NCI-H2171 (cell line): ENCODE data around the gene PPM1A.

Source experiments
- DNase-seq: peaks from one replicate; lab custom pipeline; 2025; lab: John Stamatoyannopoulos, UW

Gene PPM1A

DNA sequence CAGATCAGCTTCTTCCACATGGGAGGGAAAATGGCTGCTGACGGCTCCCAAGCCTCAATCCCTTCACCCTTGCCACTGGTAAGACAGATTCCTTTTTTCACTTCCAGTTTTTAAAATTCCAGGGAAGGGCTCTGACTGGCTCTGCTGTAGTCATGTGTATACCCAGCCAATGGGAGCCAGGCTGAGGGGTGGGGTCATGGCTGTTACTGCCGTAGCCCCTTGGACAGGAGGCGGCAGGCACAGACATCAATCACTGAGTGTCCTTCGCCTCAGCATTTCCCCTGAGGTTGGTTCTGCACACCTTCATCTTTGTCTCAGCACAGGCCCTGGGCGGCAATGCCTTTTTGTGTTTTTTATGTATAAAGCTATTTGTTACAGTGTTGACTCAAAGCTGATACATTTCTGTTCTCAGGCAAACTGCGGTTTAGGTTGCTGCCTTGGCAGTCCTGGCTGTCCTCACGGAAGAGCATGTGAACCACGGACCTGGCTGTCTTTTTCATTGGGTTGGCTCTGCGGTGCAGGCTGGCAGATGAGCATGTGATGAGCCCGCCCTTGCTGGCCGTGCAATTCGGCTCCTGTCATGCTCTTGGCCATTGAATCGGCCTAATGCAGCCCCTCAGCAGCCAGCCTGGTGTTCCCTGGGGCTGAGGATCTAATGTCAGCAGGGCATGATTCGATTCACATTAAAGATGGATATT lies 74.3 kb downstream of the PPM1A start:
- DNase-seq = no peak

DNA sequence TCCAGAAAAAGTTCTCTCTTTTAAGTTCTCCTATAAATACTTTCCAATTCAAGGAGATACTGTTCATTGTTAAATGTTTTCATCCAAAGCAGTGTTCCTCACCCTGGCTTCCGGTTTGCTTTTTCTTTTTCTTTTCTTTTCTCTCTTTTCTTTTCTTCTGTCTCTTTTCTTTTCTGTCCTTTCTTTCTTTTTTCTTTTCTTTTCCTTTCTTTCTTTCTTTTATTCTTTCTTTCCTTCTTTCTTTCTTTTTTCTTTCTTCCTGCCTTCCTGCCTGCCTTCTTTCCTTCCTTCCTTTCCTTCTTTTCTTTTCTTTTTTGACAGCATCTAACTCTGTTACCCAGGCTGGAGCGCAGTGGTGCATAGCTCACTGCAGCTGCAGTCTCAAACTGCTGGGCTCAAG lies 75.8 kb downstream of the PPM1A start:
- no peak for DNase-seq

DNA sequence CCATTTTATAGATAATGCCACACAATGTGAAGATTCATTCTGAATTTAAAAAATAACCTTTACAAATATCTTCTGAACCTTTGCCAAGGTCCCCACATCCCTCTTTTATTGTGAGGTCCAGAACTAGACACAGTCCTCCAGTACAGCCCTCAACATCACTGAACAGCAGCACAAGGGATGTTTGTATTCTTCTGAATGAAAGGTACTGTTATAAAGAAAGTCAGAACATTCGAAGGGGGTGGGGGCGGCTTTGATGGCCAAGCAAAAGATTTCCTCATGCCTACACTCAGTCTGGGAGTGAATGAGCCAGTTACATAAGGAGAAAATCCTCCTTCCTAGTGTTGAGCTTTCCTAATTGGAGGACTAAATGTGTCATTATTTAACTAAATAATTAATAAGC lies 77.3 kb downstream of the PPM1A start:
- DNase-seq = no peak

DNA sequence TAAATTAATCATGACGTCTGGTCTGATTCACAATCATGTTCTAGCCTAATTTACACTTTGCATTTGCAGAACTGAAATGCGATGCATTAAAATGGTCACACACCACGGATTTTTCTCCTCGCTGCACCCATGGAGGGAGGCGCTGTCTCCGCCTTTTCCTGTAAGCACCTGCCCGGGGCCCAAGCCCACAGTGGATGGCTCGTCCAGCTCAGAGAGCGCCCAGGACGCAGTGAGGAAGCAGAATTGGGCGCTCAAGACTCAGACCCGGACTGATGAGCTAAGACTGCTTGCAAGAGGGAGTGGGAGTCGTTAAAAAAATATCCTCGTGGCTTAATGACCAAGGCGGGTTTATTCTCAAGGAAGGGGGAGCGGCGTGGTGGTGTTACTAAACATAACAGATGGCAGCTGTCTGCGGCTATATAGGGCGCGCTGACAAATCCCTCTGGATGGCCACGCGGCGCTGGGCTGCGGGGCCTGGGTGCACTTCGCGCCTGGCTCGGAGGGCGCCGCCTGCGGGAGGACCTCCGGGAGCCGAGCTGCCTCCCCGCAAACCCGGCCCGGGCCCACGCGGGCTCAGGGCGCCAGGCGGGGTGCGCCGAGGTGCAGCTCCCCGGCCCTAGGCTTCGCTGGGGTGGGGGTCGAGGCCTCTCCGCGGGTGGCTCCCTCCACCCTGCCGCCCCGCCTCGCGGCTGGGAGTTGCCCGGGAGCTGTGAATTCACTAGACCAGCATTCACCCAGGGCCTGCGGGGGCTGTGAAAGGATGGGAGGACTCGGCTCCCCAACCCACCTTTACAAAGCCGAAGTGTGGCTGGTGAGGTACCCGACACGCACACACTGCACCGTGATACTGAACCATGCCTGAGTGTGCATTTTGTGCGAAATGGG lies 78.7 kb downstream of the PPM1A start:
- DNase-seq = no peak

DNA sequence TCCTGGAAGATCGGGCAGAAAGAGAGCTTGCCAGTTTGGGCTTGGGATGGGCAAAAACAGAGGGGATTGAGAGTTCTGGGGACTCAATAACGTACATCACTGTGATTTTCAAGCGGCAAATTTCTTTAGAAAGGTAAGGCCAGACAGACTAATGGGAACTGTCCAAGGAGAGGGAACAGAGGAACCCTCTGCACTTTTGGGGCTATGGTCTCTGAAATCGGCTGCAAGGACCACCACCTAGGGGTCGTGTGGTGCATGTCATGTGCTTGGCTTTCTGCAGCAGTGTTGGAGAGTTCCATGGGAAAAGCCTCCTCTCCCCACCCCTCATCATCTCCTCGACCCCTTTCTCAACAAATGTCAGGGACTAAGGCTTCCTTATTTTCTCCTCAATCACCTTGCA lies 79.6 kb downstream of the PPM1A start:
- DNase-seq = no peak

DNA sequence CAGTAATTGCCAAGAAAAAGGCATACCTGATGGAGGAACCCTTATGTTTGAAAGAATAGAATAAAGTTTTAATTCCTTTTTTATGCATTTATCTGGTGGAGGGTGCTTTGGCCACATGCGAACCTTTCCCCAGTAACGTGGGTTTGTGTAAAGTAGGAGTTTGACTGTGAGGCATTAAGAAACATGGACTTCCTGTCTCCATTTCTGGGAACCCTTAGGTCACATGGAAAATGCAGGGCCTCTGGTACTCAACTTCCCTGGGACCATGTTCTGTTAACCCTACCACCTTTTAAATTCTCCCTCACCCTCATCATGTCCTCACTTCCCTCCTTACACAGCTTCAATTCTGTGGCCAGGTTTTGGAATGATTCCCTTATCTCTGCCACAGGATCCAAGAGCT lies 80.3 kb downstream of the PPM1A start:
- no peak for DNase-seq

DNA sequence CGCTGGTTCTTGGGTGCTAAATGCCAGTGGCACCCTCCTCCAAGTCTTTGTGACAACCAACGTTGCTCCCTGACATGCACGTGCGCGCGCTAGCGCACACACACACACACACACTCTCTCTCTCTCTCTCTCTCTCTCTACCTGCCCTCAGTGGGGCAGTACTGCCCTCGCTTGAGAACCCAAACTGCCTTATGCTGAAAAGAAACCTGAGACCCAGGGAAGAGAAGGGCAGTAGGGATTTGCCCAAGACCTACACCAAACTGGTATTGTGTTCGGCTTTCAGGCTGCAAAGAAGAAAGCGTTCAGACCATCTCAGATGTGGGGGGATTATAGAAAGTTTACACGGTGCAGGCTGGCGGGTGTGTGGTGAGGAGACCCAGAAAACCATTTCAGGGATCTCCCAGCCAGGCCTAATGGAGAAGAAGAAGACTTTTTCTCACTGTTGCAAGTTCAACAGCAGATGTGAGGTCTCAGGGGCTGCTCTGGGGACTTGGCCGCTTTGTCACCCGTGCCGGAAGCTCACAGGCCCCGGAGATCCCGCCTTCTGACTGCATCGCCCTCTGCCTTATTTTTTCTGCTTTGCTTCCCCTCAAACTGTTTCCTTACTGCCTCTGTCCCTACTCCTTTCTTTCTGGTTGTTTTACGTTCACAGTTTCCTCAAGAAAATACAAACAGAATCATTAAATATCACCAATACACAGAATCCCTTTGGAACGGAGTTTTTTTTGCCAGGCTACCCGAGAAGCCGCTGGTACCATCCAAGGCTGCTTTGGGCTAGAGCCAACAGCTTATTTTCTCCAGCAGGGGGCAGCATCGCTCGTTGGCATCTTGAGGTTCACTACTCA lies 82.4 kb downstream of the PPM1A start:
- DNase-seq = peak; percentile 78

DNA sequence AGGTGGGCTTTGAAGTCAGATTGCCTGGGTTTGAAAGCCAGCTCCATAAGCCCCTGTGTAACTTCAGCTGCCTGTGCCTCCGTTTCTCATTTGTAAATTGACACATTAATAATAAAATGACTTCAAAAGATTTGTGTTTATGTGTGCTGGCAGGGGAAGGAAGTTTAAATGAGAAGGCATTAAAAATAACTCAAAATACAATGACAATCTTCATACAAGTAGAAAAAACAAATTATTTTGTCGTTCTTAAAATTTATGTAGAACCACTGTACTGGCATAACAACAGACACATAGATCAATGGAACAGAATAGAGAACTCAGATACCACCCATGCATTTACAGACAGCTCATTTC lies 83.0 kb downstream of the PPM1A start:
- no peak for DNase-seq

DNA sequence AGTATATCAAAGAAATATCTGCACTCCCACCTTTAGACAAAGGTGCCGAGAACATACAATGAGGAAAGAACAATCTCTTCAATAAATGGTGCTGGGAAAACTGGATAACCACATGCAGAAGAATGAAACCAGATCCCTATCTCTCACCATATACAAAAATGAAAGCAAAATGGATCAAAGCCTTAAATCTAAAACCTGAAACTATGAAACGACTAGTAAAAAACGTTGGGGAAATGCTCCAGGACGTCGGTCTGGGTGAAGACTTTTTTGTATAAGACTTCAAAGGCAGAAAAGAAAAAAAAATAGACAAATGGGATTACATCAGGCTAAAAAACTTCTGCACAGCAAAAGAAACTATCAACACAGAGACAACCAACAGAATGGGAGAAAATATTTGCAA lies 83.8 kb downstream of the PPM1A start:
- no peak for DNase-seq

DNA sequence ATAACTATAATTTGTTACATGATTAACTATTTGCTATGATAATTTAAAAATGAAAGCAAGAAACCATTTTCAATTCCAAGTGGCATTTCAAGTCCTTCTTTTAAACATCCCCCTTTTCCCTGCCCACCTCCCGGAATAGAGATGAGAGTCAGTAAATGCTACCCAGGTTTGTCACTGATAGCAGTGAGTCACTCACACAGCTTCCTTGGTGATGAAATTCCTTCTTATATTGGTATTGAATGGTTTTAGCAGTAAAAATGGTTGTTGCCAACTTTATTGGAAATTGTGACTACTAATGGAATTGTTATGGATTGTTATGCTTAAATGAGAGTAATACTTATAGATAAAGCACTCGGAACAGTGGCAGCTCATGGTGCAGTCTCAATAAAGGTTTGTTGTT lies 90.5 kb downstream of the PPM1A start:
- no peak for DNase-seq

DNA sequence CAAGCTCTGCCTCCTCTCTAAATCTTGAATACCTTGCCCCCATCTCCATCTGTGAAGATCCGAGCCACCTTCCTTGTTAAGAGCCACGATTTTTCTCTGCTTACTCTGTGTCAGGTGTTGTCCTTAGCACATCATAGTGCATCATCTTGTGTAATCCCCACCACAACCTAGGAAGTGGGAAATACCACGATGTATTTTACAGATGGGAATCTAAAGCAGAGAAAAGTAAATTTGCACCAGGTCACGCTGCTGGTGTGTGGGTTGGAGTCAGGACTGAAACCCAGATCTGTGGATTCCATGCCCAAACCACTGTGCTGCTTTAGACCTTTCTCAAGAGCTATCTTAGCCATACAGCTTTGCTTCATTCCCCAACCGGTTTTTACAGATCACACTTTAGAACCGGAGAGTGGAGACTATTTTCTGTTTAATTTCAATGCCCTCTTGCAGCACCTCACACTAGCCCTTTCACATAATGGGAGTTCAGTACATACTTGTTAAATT lies 94.6 kb downstream of the PPM1A start:
- no peak for DNase-seq

DNA sequence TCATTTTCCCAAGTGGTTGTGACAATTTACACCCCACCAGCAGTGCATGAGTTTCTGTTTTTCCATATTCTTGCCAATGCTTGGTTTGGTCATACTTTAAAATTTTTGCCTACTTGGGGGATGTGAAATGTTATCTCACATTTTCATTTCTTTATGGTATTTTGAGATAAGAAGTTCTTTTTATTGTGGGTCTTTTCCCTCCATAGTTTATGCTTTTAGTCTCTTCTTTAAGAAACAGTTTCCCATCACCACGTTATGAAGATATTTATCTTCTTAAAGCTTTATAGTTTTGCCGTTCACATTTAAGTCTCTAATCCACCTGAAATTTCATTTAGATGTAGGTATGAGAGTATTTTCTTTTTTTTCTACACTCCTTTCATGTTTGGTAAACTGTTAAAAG lies 95.7 kb downstream of the PPM1A start:
- no peak for DNase-seq

DNA sequence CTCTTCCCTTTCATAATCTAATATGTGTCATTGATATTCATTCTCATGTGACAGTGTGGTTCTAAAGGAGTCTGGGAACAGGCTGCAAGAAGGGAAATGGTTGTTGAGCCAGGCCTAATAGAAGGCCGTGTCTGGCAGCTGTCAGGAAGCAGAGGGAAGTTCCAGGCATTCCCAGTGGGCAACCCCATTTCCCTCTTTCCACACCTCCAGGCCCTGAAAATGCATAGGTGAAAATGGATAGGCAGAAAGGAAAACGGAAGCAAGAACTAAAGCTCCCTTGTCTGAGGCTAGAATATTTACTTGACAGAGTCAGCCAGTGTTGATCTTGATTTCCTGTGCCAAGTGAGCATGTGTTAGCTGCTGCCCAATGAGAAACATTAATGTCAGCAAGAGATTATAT lies 97.7 kb downstream of the PPM1A start:
- DNase-seq = no peak

DNA sequence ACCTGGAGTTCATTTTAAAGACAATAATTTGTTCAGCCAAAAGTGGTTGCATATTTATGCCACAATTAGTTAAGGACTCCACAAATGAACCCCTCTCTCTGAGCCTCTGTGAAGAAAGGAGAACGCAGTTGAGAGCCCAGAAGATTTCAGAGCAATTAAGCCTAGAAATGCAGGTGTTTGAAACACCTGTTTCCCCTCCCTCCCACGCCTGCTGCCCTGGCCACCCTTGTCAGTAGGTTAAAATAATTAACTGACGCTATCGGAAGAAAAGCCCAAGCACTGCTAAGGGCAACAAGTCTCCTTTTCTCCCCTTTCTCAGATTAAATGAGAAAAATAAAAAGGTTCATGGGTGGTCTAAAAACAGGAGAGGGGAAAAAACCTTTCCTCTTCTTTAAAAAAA lies 99.2 kb downstream of the PPM1A start:
- DNase-seq = no peak
